Stomach (tissue), 9 donors: Measurements from ENCODE around the gene DAZAP2. TPM values are rescaled to one million over a fixed set of nuclear protein-coding genes. Genes with fewer than 3 reads are reported as not detected.

ENCODE experiments used
- DNase-seq, 2 donors: peaks; one replicate each; pipeline versions ENCODE4 v3.0.0 to v3.0.0-alpha.2; 2013 to 2019
- H3K27ac ChIP-seq, 5 donors: fragments of 200-600 bp in 4 of 5; sonication (generic) in 4 of 5; one replicate each; pipeline ENCODE4 v1.5.1; 2013 to 2019; ENCODE audit warnings: mild to moderate bottlenecking in 1 of 5, moderate library complexity in 1 of 5
- H3K27me3 ChIP-seq, 3 donors: fragments of 200-600 bp; sonication (generic); one replicate each; pipeline ENCODE4 v1.5.1; 2017 to 2019; ENCODE audit warnings: mixed run types in 1 of 3
- H3K36me3 ChIP-seq, 4 donors: fragments of 200-600 bp; sonication (generic); 1 replicate in 3 of 4; 2 replicates in 1 of 4; pipeline ENCODE4 v1.5.1; 2016 to 2019
- H3K4me1 ChIP-seq, 4 donors: fragments of 200-600 bp; sonication (generic); one replicate each; pipeline ENCODE4 v1.5.1; 2016 to 2019
- H3K4me3 ChIP-seq, 4 donors: fragments of 200-600 bp; sonication (generic) in 3 of 4; one replicate each; pipeline ENCODE4 v1.5.1; 2016 to 2019; ENCODE audit warnings: mild to moderate bottlenecking in 1 of 4
- H3K9me3 ChIP-seq, 4 donors: fragments of 200-600 bp; sonication (generic); one replicate each; pipeline ENCODE4 v1.5.1; 2016 to 2019
- EP300 ChIP-seq: sonication (generic); formaldehyde crosslinking; IDR thresholded peaks from one replicate; pipeline ENCODE4 v1.6.1; 2017; ENCODE audit warnings: antibody characterized with exemption
- POLR2A ChIP-seq, 4 donors: fragments of 450-650 bp; IDR thresholded peaks; one replicate each; pipeline ENCODE4 v1.6.1; 2016; ENCODE audit warnings: antibody characterized with exemption in 4 of 4, control low read depth in 2 of 4, mild to moderate bottlenecking in 1 of 4, moderate library complexity in 1 of 4
- POLR2AphosphoS5 ChIP-seq, 3 donors: sonication (generic); formaldehyde crosslinking; IDR thresholded peaks; one replicate each; pipeline ENCODE4 v1.6.1; 2016; ENCODE audit warnings: antibody characterized with exemption in 3 of 3
- WGBS, 5 donors: extraction: QIAGEN DNeasy Blood & Tissue Kit in 3 of 5; methylation state at CpG; one replicate each; pipeline versions ENCODE4 v1.1.5 to v1.1.7; 2013 to 2018; 5-methylcytosine and 5-hydroxymethylcytosine counted together
- intact Hi-C: fragments of 100-400 bp; cut with DNase I; formaldehyde crosslinking; loops from one replicate; pipeline ENCODE4 v1.15.1; 2023; ENCODE audit warnings: low total_unique reads
- polyA plus RNA-seq, 3 donors: library from polyadenylated mRNA; stranded (reverse); fragments of 200-250 nt; gene quantifications; one replicate each; pipeline ENCODE4 v1.2.3, GENCODE V29; 2013
- total RNA-seq, 5 donors: library from RNA; depleted of rRNA; stranded (reverse); fragments of >200 nt; gene quantifications; one replicate each; pipeline versions ENCODE4 v1.1.0 to v1.2.3, GENCODE V29; 2014 to 2016
- TF ChIP-seq, protein P1 (sequence below), 7 experiments: fragments of 450-650 bp in 4 of 7; fragments of 200-600 bp in 3 of 7; sonication (generic) in 3 of 7; IDR thresholded peaks; one replicate each; pipeline ENCODE4 v1.5.1; 2016 to 2019; ENCODE audit warnings: antibody characterized with exemption in 7 of 7, control low read depth in 2 of 7, mild to moderate bottlenecking in 1 of 7
- donor health status: healthy with polysubstance abuse.
- donor health status: Bipolar disorder and iron deficiency.
- donor health status: healthy.

Gene DAZAP2
- total and polyA plus RNA-seq, 8 donors, result 37.4 to 547 (median 144) TPM

DNA sequence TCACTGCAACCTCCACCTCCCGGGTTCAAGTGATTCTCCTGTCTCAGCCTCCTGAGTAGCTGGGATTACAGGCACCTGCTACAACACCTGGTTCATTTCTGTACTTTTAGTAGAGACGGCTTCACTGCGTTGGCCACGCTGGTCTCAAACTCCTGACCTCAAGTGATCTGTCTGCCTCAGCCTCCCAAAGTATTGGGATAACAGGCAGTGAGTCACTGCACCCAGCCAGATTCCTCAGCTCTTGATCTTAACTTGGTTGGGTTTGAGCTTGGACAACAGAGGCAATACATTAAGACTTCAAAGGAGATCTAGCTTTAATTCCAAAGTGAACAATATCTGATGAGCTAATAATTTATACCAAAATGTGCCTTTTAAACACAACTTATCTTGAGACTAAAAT is 5.6 kb downstream of the DAZAP2 start:
- Histone ChIP-seq H3K4me3 (no peak overlapping the region), H3K27me3 (no peaks in the 10 kb centered on the region), H3K9me3 (no peaks in the 10 kb centered on the region), H3K36me3 (peaks cover 51 to 63% (median 61%) of the 10 kb centered on the region in 4 donors), H3K27ac (no peak overlapping the region), H3K4me1 (peaks cover 20 to 85% (median 49%) of the 10 kb centered on the region in 4 donors)
- intact Hi-C loops, result no loop called here
- DNase-seq, result no peak
- peak in 1 of 3 donors; percentile 28 for TF ChIP-seq POLR2AphosphoS5 (IDR thresholded peaks at IDR 0.05)
- no peak for TF ChIP-seq EP300
- no peak for TF ChIP-seq POLR2A (IDR thresholded peaks at IDR 0.05)
- 62 to 95% (median 90%) methylated on average over 4 of the region's 4 CpGs for WGBS, 5 donors

DNA sequence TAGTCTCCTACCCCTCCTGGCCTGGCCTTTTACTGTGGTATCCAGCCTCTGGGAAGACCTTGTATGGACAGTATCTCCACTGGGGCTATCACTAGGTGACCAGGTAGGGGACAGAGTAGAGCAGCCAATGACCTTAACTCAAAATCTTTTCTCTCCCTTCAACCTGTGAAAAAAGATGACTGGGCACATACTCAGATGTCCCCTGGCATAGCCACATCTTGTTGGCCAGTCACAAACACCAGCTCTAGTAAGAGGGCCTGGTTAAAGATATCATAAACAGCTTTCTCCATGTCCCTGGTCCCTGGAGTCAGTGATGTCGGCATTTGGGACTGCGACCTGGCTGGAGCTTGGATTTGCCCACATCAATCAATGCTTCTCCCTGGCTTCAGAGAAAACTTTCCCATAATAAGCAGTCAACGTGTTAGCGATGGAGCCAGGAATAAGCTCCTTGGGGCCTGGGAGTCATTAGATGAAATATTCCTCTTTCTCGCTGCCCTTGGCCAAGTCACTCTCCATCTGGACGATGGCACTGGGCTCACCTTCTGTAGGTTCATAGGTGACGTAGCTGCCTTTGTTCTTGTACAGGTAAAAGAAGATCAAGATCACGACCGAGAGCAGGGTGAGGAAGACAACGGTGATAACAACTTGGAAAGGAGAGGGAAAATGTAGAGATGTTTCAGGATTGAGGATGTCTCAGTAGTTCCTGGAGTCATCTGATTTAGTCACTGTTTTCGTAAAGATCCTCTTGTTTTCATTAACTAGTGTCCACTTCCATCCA is 7.0 kb downstream of the DAZAP2 start:
- no peak overlapping the region for H3K4me3 ChIP-seq
- intact Hi-C loops, result no loop called here
- whole genome bisulfite sequencing, 5 donors, result 84 to 89% (median 87%) methylated on average over 11 of the region's 11 CpGs
- H3K4me1 ChIP-seq, result peaks cover 7 to 74% (median 39%) of the 10 kb centered on the region in 4 donors
- H3K36me3 ChIP-seq, result peaks cover 46 to 58% (median 56%) of the 10 kb centered on the region in 4 donors
- DNase-seq, result no peak
- no peaks in the 10 kb centered on the region for H3K27me3 ChIP-seq
- no peak for TF ChIP-seq POLR2AphosphoS5 (IDR thresholded peaks at IDR 0.05)
- TF ChIP-seq, protein P1, sequence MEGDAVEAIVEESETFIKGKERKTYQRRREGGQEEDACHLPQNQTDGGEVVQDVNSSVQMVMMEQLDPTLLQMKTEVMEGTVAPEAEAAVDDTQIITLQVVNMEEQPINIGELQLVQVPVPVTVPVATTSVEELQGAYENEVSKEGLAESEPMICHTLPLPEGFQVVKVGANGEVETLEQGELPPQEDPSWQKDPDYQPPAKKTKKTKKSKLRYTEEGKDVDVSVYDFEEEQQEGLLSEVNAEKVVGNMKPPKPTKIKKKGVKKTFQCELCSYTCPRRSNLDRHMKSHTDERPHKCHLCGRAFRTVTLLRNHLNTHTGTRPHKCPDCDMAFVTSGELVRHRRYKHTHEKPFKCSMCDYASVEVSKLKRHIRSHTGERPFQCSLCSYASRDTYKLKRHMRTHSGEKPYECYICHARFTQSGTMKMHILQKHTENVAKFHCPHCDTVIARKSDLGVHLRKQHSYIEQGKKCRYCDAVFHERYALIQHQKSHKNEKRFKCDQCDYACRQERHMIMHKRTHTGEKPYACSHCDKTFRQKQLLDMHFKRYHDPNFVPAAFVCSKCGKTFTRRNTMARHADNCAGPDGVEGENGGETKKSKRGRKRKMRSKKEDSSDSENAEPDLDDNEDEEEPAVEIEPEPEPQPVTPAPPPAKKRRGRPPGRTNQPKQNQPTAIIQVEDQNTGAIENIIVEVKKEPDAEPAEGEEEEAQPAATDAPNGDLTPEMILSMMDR (IDR thresholded peaks at IDR 0.05), result no peak
- no peak for TF ChIP-seq EP300
- no peak for TF ChIP-seq POLR2A (IDR thresholded peaks at IDR 0.05)
- H3K27ac ChIP-seq, result peak overlapping the region in 4 of 5 donors; percentile 33 to 73 (median 44)
- H3K9me3 ChIP-seq, result no peaks in the 10 kb centered on the region

- Histone ChIP-seq H3K9me3 (no peaks in the 10 kb centered on the region), H3K4me3 (no peak overlapping the region), H3K27ac (peak overlapping the region; percentile 5 to 73 (median 37)), H3K36me3 (peaks cover 39 to 55% (median 51%) of the 10 kb centered on the region in 4 donors), H3K27me3 (no peaks in the 10 kb centered on the region), H3K4me1 (peaks cover 0 to 67% (median 33%) of the 10 kb centered on the region in 4 donors)
- peak in 1 of 2 donors; percentile 55 for DNase-seq
- intact Hi-C loops, result no loop called here
- WGBS, 5 donors, result 13 to 39% (median 19%) methylated on average over 7 of the region's 7 CpGs
- TF ChIP-seq EP300, result no peak
- TF ChIP-seq POLR2A (IDR thresholded peaks at IDR 0.05), result no peak
- TF ChIP-seq, protein P1 (IDR thresholded peaks at IDR 0.05), result no peak
- TF ChIP-seq POLR2AphosphoS5 (IDR thresholded peaks at IDR 0.05), result no peak
These were observed 7.7 kb downstream of the DAZAP2 start for GRCh38 chr12:51246254-51246853.

- peaks cover 0 to 54% (median 26%) of the 10 kb centered on the region in 4 donors for H3K4me1 ChIP-seq
- no peak for DNase-seq
- H3K9me3 ChIP-seq, result no peaks in the 10 kb centered on the region
- intact Hi-C loops, result no loop called here
- TF ChIP-seq POLR2A (IDR thresholded peaks at IDR 0.05) (no peak), EP300 (no peak)
- TF ChIP-seq, protein P1 (IDR thresholded peaks at IDR 0.05), result no peak
- H3K36me3 ChIP-seq, result peaks cover 26 to 43% (median 38%) of the 10 kb centered on the region in 4 donors
- H3K27ac ChIP-seq, result peak overlapping the region in 2 of 5 donors; percentile 30 to 33
- no peak overlapping the region for H3K4me3 ChIP-seq
- WGBS, 5 donors, result 62 to 67% (median 67%) methylated on average over 14 of the region's 14 CpGs
- no peaks in the 10 kb centered on the region for H3K27me3 ChIP-seq
These were observed 9.0 kb downstream of the DAZAP2 start for GRCh38 chr12:51247523-51248206.
